ENCODE results near the gene MAGI2. TPM values are rescaled to one million over a fixed set of nuclear protein-coding genes. Genes with fewer than 3 reads are reported as not detected.

MAGI2 gene
- total RNA-seq, 1 experiment from 2014 or later = 0.07 TPM

DNA sequence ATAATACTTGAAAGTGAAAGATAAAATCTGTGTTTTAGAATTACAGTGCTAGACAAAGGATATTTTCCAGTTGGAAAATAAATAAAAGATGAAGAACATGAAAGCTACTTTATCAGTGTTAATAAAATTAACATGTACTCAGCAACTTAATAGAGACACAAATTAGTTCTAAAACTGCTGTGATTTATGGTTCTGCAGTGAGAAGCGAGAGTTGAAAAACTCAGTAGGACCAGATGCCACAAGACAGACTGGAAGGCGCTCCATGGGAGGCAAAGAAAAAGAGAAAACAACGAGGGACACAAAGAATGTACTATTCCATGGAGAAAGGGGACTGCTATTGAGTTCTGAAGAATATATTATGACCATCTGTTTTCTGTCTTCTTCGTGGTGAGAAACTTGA, 1064.4 kb downstream of the MAGI2 start:
- Mint-ChIP-seq H3K9me3 (ENCODE audit: unreplicated experiment) (no peaks in the 10 kb centered on the region), H3K36me3 (ENCODE audit: insufficient read depth, unreplicated experiment) (no peaks in the 10 kb centered on the region), H3K27me3 (ENCODE audit: insufficient read depth, unreplicated experiment) (peaks cover 84% of the 10 kb centered on the region), H3K4me3 (ENCODE audit: unreplicated experiment) (no peak overlapping the region), H3K4me1 (ENCODE audit: insufficient read depth, unreplicated experiment) (no peaks in the 10 kb centered on the region), H3K27ac (ENCODE audit: low read depth, unreplicated experiment) (no peak overlapping the region)
- ChIA-PET CTCF (no interaction called here), POLR2A (no interaction called here)
- TF ChIP-seq, protein P1, sequence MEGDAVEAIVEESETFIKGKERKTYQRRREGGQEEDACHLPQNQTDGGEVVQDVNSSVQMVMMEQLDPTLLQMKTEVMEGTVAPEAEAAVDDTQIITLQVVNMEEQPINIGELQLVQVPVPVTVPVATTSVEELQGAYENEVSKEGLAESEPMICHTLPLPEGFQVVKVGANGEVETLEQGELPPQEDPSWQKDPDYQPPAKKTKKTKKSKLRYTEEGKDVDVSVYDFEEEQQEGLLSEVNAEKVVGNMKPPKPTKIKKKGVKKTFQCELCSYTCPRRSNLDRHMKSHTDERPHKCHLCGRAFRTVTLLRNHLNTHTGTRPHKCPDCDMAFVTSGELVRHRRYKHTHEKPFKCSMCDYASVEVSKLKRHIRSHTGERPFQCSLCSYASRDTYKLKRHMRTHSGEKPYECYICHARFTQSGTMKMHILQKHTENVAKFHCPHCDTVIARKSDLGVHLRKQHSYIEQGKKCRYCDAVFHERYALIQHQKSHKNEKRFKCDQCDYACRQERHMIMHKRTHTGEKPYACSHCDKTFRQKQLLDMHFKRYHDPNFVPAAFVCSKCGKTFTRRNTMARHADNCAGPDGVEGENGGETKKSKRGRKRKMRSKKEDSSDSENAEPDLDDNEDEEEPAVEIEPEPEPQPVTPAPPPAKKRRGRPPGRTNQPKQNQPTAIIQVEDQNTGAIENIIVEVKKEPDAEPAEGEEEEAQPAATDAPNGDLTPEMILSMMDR (IDR thresholded peaks at IDR 0.05; ENCODE audit: unreplicated experiment) = no peak
- intact Hi-C loops (cut with micrococcal nuclease) = no loop called here
- DNase-seq (ENCODE audit: unreplicated experiment) = no peak
- no TSS peak for BruUV-seq (replicated peaks)

DNA sequence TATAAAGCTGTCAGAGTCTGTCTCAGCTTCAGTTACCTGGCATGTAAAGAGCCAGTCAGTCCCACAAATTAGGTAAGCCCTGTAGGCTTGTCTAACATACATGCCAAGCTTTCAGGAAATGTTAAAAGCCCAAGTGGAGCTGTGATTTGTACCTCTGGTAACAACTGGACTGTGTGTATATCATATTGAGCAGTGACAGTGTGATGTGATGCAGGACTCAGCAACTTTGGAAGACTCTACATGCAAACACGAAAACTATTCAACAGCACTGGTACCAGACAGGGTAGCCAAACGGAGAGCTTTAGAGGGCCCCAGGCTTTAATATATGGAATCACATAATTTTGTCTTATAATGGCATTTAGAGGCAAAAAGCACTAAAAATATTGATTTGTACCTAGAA, 1066.9 kb downstream of the MAGI2 start:
- Mint-ChIP-seq H3K4me1 (ENCODE audit: insufficient read depth, unreplicated experiment) (no peaks in the 10 kb centered on the region), H3K4me3 (ENCODE audit: unreplicated experiment) (no peak overlapping the region), H3K36me3 (ENCODE audit: insufficient read depth, unreplicated experiment) (no peaks in the 10 kb centered on the region), H3K27me3 (ENCODE audit: insufficient read depth, unreplicated experiment) (peaks cover 87% of the 10 kb centered on the region), H3K9me3 (ENCODE audit: unreplicated experiment) (no peaks in the 10 kb centered on the region), H3K27ac (ENCODE audit: low read depth, unreplicated experiment) (no peak overlapping the region)
- no peak for DNase-seq (ENCODE audit: unreplicated experiment)
- no TSS peak for BruUV-seq (replicated peaks)
- TF ChIP-seq, protein P1 (IDR thresholded peaks at IDR 0.05; ENCODE audit: unreplicated experiment) = no peak
- intact Hi-C loops (cut with micrococcal nuclease) = no loop called here
- ChIA-PET CTCF (no interaction called here), POLR2A (no interaction called here)

DNA sequence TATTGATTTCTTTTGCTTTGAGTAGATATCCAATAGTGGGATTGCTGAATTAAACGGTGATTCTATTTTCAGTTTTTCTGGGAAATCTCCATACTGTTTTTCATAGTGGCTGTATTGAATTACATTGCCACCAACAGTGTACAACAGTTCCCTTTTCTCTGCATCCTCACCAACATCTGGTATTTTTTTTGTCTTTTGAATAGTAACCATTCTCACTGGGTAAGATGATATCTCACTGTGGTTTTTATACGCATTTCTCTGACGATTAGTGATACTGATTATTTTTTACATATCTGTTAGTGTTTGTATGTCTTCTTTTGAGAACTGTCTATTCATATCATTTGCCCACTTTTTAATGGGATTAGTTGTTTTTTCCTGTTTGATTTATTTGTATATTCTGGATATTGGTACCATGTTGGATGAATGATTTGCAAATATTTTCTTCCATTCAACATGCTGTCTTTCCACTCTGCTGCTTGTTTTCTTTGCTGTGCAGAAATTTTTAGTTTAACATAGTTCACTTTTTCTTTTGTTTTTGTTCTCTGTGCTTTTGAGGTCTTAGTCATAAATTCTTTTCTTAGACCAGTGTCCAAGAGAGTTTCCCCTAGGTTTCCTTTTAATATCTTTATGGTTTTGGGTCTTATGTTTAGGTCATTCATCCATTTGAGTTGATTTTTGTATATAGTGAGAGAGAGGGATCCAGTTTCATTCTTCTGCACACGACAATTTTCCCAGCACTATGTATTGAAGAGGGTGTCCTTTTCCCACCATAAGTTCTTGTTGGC, 1070.2 kb downstream of the MAGI2 start:
- BruUV-seq (replicated peaks) = no TSS peak
- no peak for DNase-seq (ENCODE audit: unreplicated experiment)
- Mint-ChIP-seq H3K4me1 (ENCODE audit: insufficient read depth, unreplicated experiment) (no peaks in the 10 kb centered on the region), H3K36me3 (ENCODE audit: insufficient read depth, unreplicated experiment) (no peaks in the 10 kb centered on the region), H3K27ac (ENCODE audit: low read depth, unreplicated experiment) (no peak overlapping the region), H3K27me3 (ENCODE audit: insufficient read depth, unreplicated experiment) (peaks cover 80% of the 10 kb centered on the region), H3K4me3 (ENCODE audit: unreplicated experiment) (no peak overlapping the region), H3K9me3 (ENCODE audit: unreplicated experiment) (no peaks in the 10 kb centered on the region)
- CTCF ChIA-PET = no interaction called here
- TF ChIP-seq, protein P1 (IDR thresholded peaks at IDR 0.05; ENCODE audit: unreplicated experiment) = no peak
- POLR2A ChIA-PET = no interaction called here
- intact Hi-C loops (cut with micrococcal nuclease) = no loop called here

DNA sequence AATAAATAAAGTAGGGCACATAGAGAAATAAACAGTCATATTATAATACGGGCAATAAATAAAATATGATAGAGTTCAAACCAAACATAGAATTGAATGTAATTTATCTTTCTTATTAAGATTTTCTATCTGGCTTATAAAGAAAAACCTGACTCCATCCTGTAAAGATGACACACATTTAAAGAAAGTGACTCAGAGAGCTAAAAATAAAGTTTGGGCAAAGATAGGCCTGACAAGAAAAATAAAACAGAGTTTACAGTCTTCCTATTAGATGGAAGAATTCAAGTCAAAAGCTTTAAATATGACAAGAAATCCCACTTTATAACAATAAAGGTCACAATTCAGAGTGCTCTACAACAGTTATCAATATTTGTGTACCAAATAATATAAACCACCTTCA, 1074.3 kb downstream of the MAGI2 start:
- Mint-ChIP-seq H3K27ac (ENCODE audit: low read depth, unreplicated experiment) (no peak overlapping the region), H3K4me3 (ENCODE audit: unreplicated experiment) (no peak overlapping the region), H3K36me3 (ENCODE audit: insufficient read depth, unreplicated experiment) (no peaks in the 10 kb centered on the region), H3K27me3 (ENCODE audit: insufficient read depth, unreplicated experiment) (peaks cover 68% of the 10 kb centered on the region), H3K9me3 (ENCODE audit: unreplicated experiment) (no peaks in the 10 kb centered on the region), H3K4me1 (ENCODE audit: insufficient read depth, unreplicated experiment) (no peaks in the 10 kb centered on the region)
- intact Hi-C loops (cut with micrococcal nuclease) = no loop called here
- ChIA-PET POLR2A (no interaction called here), CTCF (no interaction called here)
- no TSS peak for BruUV-seq (replicated peaks)
- DNase-seq (ENCODE audit: unreplicated experiment) = no peak
- TF ChIP-seq, protein P1 (IDR thresholded peaks at IDR 0.05; ENCODE audit: unreplicated experiment) = no peak

Measured in MCF 10A (cell line).